Epidermal melanocyte (primary cell): Measurements from ENCODE around the gene SMIM17.
A peak's percentile ranks its signal among the peaks of the same experiment; 100 is the strongest.

Source experiments
- DNase-seq: peaks from one replicate; pipeline ENCODE4 v3.0.0; 2011; ENCODE audit warnings: low spot score; ENCODE audit not compliant: insufficient read length

Gene SMIM17

GRCh38 chr19:56642711-56643459, at the start of gene SMIM17:
TSS of gene SMIM17 (plus strand) at chr19:56643159. CDS start at chr19:56645668, 2,509 bp downstream.
- no peak for DNase-seq

- no peak for DNase-seq
Measured at GRCh38 chr19:56594446-56594782, 48.5 kb upstream of the SMIM17 start.

- peak; percentile 98 for DNase-seq
Measured at GRCh38 chr19:56594783-56595547, 48.0 kb upstream of the SMIM17 start, which contains the start of gene ZNF71. TSS of gene ZNF71 (plus strand) at chr19:56595302. CDS start at chr19:56601559, 6,257 bp downstream.

GRCh38 chr19:56595548-56595899, 47.4 kb upstream of the SMIM17 start:
- no peak for DNase-seq

- no peak for DNase-seq
Measured at GRCh38 chr19:56596676-56597075, 46.3 kb upstream of the SMIM17 start.

GRCh38 chr19:56597696-56598095, 45.3 kb upstream of the SMIM17 start:
- no peak for DNase-seq

GRCh38 chr19:56601375-56601774, 41.6 kb upstream of the SMIM17 start:
- DNase-seq: no peak

GRCh38 chr19:56603829-56604228, 39.1 kb upstream of the SMIM17 start:
- DNase-seq: no peak

GRCh38 chr19:56608274-56608964, 34.5 kb upstream of the SMIM17 start:
- DNase-seq: no peak

GRCh38 chr19:56611288-56611687, 31.7 kb upstream of the SMIM17 start:
- DNase-seq: no peak

- DNase-seq: no peak
Measured at GRCh38 chr19:56612737-56613136, 30.2 kb upstream of the SMIM17 start.

- DNase-seq: no peak
Measured at GRCh38 chr19:56613639-56614038, 29.3 kb upstream of the SMIM17 start.

GRCh38 chr19:56617531-56617930, 25.4 kb upstream of the SMIM17 start:
- no peak for DNase-seq

GRCh38 chr19:56619121-56619520, 23.8 kb upstream of the SMIM17 start:
- DNase-seq: no peak

GRCh38 chr19:56622374-56622773, 20.6 kb upstream of the SMIM17 start:
- DNase-seq: no peak

- no peak for DNase-seq
Measured at GRCh38 chr19:56623006-56623405, 20.0 kb upstream of the SMIM17 start.

GRCh38 chr19:56625708-56626107, 17.3 kb upstream of the SMIM17 start:
- no peak for DNase-seq

GRCh38 chr19:56633021-56633420, 9.9 kb upstream of the SMIM17 start:
- DNase-seq: no peak

GRCh38 chr19:56637976-56638555, 4.9 kb upstream of the SMIM17 start:
- DNase-seq: no peak

GRCh38 chr19:56639217-56639616, 3.7 kb upstream of the SMIM17 start:
- DNase-seq: no peak

GRCh38 chr19:56643460-56643955, 549 bp downstream of the SMIM17 start:
- DNase-seq: no peak

- DNase-seq: no peak
Measured at GRCh38 chr19:56654151-56654550, 11.2 kb downstream of the SMIM17 start.
